Lower lobe of right lung (tissue), 2 donors: Measurements from ENCODE around the gene TAAR5. TPM values are rescaled to one million over a fixed set of nuclear protein-coding genes. Genes with fewer than 3 reads are reported as not detected.

ENCODE experiments used
- ATAC-seq, 2 donors: fragments of 200-7000 bp; cut with Tn5 transposase; one replicate each; pipeline ENCODE4 v1.9.1; 2020 to 2022; ENCODE audit warnings: mild to moderate bottlenecking in 2 of 2, moderate library complexity in 2 of 2
- DNase-seq: peaks from one replicate; pipeline ENCODE4 v3.0.0-alpha.2; 2020
- H3K27ac ChIP-seq: fragments of 200-600 bp; one replicate; pipeline ENCODE4 v1.8.0; 2022
- H3K27me3 ChIP-seq: fragments of 200-600 bp; one replicate; pipeline ENCODE4 v1.8.0; 2022; ENCODE audit warnings: low read depth
- H3K36me3 ChIP-seq: fragments of 200-600 bp; one replicate; pipeline ENCODE4 v1.8.0; 2022; ENCODE audit warnings: mild to moderate bottlenecking
- H3K4me1 ChIP-seq: fragments of 200-600 bp; one replicate; pipeline ENCODE4 v1.8.0; 2022
- H3K4me3 ChIP-seq: fragments of 200-600 bp; one replicate; pipeline ENCODE4 v1.8.0; 2022; ENCODE audit warnings: mild to moderate bottlenecking
- H3K9me3 ChIP-seq: fragments of 200-600 bp; one replicate; pipeline ENCODE4 v1.8.0; 2022
- intact Hi-C: fragments of 100-400 bp; cut with DNase I; formaldehyde crosslinking; loops from one replicate; pipeline ENCODE4 v1.11.0; 2022
- total RNA-seq: library from RNA; stranded (reverse); fragmentation: NEBNext Ultra II Directional; extraction: Animal tissue kit (Norgen Biotek cat#: 25700); gene quantifications from one replicate; pipeline ENCODE4 v1.2.1, GENCODE V29; 2021
- TF ChIP-seq, protein P1 (sequence below): fragments of 200-600 bp; IDR thresholded peaks from one replicate; pipeline ENCODE4 v1.8.0; 2022; ENCODE audit warnings: antibody characterized with exemption, mild to moderate bottlenecking
- donor health status: DM: no; HTN: yes; CAD: no; lungs with severe emphysema.

Gene TAAR5
- total RNA-seq, 1 donor from 2014 or later, result not detected

DNA sequence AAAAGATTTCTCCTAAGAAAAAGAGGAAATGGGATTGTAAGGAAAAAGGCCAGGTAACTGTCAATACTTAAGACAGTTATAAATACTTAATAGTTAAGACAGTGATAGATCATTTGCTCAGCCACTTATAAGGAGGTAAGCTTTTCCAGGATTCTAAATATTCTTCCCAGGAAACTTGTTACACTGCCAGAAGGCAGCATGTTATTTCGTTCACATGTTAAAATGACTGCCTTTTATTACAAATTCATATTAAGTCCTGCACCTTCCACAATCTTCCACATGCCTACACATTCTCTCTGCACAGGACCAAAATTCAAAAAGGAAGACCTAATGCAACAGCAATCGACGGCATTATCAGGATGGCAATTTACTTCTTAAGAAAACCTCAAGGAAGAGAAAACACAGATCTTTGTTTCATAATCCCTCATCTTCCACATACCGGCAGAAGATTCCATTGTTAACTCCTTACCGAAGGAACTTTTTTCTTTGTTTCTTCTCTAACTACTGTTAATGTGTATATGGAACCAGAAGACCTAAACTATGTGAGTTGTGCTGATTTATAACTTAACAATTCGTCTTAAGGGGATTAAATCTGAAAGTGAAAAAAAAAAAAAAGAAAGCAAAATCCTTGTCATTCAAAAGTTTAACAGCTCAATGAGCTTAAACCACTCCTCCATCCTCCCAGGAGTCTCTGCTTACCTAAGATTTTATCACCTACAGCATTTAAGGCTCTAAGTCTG is 33.7 kb upstream of the TAAR5 start:
- intact Hi-C loops, result no loop called here
- peaks cover 6% of the 10 kb centered on the region for H3K9me3 ChIP-seq
- no peak for DNase-seq

DNA sequence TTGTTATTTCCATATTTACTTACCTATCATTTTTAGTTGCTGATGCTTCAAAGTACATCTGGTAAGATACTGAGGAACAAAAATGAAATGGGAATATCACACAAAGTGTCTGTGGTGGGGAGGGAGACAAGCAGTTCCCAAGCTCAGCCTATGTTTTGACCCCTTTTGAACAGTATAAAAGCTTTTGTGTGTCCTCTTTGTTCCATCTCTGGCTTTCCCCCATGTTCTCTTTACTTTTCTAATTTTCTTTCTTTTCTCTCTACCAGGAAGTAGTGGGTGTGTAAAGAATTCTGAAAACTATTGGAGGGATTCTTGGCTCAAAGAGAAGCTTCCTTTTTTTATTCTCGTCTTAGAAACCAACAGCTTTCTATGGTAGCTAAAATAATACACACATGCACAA is 27.1 kb upstream of the TAAR5 start:
- TF ChIP-seq, protein P1, sequence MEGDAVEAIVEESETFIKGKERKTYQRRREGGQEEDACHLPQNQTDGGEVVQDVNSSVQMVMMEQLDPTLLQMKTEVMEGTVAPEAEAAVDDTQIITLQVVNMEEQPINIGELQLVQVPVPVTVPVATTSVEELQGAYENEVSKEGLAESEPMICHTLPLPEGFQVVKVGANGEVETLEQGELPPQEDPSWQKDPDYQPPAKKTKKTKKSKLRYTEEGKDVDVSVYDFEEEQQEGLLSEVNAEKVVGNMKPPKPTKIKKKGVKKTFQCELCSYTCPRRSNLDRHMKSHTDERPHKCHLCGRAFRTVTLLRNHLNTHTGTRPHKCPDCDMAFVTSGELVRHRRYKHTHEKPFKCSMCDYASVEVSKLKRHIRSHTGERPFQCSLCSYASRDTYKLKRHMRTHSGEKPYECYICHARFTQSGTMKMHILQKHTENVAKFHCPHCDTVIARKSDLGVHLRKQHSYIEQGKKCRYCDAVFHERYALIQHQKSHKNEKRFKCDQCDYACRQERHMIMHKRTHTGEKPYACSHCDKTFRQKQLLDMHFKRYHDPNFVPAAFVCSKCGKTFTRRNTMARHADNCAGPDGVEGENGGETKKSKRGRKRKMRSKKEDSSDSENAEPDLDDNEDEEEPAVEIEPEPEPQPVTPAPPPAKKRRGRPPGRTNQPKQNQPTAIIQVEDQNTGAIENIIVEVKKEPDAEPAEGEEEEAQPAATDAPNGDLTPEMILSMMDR, result no peak
- Histone ChIP-seq H3K27me3 (no peaks in the 10 kb centered on the region), H3K4me1 (no peaks in the 10 kb centered on the region), H3K27ac (no peak overlapping the region), H3K36me3 (no peaks in the 10 kb centered on the region), H3K9me3 (no peaks in the 10 kb centered on the region), H3K4me3 (no peak overlapping the region)
- intact Hi-C loops, result no loop called here
- DNase-seq (no peak), ATAC-seq (no peak)

More for the DNA sequence above, 33.7 kb upstream of the TAAR5 start:
- Histone ChIP-seq H3K4me3 (no peak overlapping the region), H3K27ac (no peak overlapping the region), H3K27me3 (no peaks in the 10 kb centered on the region), H3K4me1 (no peaks in the 10 kb centered on the region), H3K36me3 (no peaks in the 10 kb centered on the region)
- no peak for ATAC-seq
- TF ChIP-seq, protein P1, result no peak

DNA sequence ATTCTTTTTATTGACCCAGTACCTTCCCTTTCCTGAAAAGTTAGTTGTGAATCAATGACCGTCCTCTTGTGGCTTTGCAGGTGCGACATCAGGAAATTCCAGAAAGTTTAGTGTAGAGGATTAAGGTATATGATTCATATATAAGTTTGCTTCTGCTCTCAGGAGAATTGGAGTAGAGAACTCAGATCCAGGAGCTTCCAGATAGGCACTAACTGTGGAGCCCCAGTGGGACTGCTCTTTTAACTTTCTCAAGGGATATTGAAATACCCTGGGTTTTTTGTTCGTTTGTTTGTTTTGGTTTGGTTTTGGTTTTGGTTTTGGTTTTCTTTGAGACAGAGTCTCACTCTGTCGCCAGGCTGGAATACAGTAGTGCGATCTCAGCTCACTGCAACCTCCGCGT is 25.0 kb upstream of the TAAR5 start:
- no peaks in the 10 kb centered on the region for H3K36me3 ChIP-seq
- H3K4me1 ChIP-seq, result no peaks in the 10 kb centered on the region
- no peak overlapping the region for H3K27ac ChIP-seq
- DNase-seq, result no peak
- no peak overlapping the region for H3K4me3 ChIP-seq
- no peaks in the 10 kb centered on the region for H3K9me3 ChIP-seq
- no peak for ATAC-seq
- TF ChIP-seq, protein P1, result no peak
- intact Hi-C loops, result no loop called here
- no peaks in the 10 kb centered on the region for H3K27me3 ChIP-seq

DNA sequence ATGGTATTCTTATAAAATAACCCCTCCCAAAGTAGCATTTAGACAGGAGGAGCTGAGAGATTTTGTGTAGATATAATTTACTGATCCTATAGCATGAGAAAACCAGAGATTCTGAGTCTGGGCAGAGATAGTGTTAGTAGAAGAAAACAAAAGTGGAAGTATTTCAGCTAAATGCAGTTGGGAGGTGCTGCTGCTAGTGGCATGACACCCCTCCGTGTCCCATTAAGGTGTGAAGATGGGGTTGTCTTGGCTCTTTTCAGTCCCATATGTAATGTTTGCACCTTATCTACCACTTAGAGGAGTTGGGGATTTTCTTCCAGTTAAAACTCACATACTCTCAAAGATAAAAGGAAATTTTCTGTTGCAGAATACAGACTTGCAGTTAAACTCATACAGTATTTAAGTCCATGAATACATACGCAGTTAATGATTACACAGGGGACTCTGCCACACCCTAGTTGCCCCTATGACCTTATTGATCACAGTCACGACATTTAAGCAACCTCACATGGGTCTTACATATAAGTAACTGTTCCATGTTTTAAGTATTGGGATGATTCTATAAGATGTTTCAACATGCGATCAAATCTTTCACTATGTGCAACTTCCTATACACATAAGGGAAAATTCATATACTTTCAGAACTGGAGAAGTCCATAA is 23.0 kb upstream of the TAAR5 start:
- DNase-seq (no peak), ATAC-seq (no peak)
- TF ChIP-seq, protein P1, result no peak
- Histone ChIP-seq H3K36me3 (no peaks in the 10 kb centered on the region), H3K27me3 (no peaks in the 10 kb centered on the region), H3K9me3 (no peaks in the 10 kb centered on the region), H3K4me3 (no peak overlapping the region), H3K4me1 (no peaks in the 10 kb centered on the region), H3K27ac (no peak overlapping the region)
- intact Hi-C loops, result no loop called here

DNA sequence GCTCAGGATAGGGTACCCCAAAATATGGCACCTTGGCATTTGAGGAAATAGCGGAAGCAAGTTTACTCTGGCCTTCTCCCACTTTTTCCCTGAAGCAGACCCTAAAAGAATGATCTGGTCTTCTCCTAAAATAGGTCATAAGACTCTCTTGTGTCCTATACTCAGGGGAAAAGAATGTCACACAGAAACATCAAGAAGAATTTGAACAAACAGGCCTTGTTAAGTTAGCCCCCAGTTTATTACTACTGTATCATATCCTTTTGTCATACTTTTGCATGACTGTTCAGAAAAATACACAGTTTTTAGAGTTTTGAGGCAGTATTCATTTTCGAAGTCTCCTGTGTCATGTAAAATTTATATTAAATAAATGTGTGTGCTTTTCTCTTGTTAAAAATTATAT is 22.1 kb upstream of the TAAR5 start:
- TF ChIP-seq, protein P1, result no peak
- Histone ChIP-seq H3K4me3 (no peak overlapping the region), H3K36me3 (no peaks in the 10 kb centered on the region), H3K27ac (no peak overlapping the region), H3K27me3 (no peaks in the 10 kb centered on the region), H3K9me3 (no peaks in the 10 kb centered on the region), H3K4me1 (no peaks in the 10 kb centered on the region)
- DNase-seq (no peak), ATAC-seq (no peak)
- intact Hi-C loops, result no loop called here
